Measurements from ENCODE around the gene NDUFS4.

DNA sequence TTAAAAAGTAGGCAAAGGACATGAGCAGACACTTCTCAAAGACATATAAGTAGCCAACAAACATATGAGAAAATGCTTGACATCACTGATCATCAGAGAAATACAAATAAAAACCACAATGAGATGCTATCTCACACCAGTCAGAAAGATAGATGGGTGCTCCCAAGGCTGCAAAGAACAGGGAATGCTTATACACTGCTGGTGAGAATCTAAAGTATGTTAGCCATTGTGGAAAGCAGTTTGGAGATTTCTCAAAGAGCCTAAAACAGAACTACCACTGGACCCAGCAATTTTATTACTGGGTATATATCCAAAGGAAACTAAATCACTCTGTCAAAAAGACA lies 154.2 kb downstream of the NDUFS4 start:
- no peak for TF ChIP-seq EP300 (IDR thresholded peaks at IDR 0.05)
- TF ChIP-seq, protein P1, sequence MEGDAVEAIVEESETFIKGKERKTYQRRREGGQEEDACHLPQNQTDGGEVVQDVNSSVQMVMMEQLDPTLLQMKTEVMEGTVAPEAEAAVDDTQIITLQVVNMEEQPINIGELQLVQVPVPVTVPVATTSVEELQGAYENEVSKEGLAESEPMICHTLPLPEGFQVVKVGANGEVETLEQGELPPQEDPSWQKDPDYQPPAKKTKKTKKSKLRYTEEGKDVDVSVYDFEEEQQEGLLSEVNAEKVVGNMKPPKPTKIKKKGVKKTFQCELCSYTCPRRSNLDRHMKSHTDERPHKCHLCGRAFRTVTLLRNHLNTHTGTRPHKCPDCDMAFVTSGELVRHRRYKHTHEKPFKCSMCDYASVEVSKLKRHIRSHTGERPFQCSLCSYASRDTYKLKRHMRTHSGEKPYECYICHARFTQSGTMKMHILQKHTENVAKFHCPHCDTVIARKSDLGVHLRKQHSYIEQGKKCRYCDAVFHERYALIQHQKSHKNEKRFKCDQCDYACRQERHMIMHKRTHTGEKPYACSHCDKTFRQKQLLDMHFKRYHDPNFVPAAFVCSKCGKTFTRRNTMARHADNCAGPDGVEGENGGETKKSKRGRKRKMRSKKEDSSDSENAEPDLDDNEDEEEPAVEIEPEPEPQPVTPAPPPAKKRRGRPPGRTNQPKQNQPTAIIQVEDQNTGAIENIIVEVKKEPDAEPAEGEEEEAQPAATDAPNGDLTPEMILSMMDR (IDR thresholded peaks at IDR 0.05): no peak
- TF ChIP-seq POLR2AphosphoS5 (IDR thresholded peaks at IDR 0.05): no peak

Measured in sigmoid colon (tissue), 4 donors.